Measurements from ENCODE around the gene SHB. TPM values are rescaled to one million over a fixed set of nuclear protein-coding genes. Genes with fewer than 3 reads are reported as not detected.

SHB gene
- total and polyA plus RNA-seq, 2 of the 13 experiments (the other 11 are each of a cell fraction or from before 2014, with no cell fraction given) = 19.4 to 20.7 TPM

DNA sequence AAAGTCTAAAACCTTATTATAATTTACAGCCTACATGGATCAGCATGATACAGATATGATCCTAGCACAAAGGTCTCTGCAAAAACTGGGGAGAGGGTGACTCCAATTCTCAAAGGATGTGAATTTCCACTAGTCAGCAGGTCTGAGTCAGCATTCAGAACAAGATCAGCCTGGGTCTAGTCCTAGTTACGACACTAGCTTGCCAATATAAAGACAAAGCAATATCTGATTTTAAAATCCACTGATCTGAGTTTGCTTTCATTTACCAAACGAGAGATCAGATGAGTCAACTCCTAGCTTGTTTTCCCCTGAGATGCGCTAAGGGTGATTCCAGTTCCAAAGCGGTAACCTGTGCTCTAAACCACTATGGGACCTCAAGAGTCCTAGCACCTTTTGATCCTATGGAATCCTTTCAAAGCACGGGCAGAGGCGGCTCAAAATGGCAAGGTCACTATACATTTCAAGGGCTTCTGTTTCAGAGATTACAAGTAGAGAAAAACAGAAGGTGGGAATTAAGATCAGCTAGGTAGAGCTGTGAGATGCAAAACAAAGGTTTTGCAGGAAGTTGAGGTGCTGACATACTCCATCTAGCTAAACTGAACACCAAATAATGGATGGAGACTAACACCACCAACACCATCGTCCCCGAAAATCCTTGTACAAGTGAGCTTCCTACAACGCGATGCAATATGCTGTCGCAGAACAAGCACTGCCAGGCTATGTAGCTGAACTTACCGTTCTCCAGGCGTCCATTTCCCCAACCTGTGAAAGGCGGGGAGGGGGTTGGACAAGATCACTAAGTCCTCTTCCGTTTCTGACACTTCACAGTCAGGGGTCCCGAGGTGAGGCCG lies 166.0 kb downstream of the SHB start:
- CTCF ChIA-PET (ENCODE audit: low intra/inter-chr PET ratio, low total read pairs) = no interaction called here
- in situ Hi-C loops (cut with HindIII; ENCODE audit: extremely low pct_ligation_motif_present, low pct_unique_long_range_greater_than_20kb) (loop anchor here (10.0 to 25.0 kb wide), 3 partner anchors 352 to 452 kb away; partner anchors contain the start of gene POLR1E), intact Hi-C loops (cut with micrococcal nuclease; ENCODE audit: unreplicated experiment) (loop anchor here (1.0 to 5.0 kb wide), 3 partner anchors 101 to 416 kb away; partner anchors contain the start of genes EXOSC3 and POLR1E)
- ATAC-seq = peak; percentile 9
- Histone ChIP-seq H3K4me2 (ENCODE audit: low read depth, low read length) (peak overlapping the region; percentile 95), H3K9me3 (ENCODE audit: low read length) (no peaks in the 10 kb centered on the region), H3K9ac (ENCODE audit: insufficient read depth, low read depth, low read length) (peak overlapping the region; percentile 84), H3K27ac (ENCODE audit: extremely low read length, insufficient read depth, low read length) (peak overlapping the region; percentile 72), H3K79me2 (ENCODE audit: insufficient read depth, low read length) (peaks cover 22% of the 10 kb centered on the region), H3K36me3 (replicated peaks in 1 of 2; ENCODE audit: control insufficient read depth in 1 of 2, insufficient read depth in 2 of 2, low read length in 2 of 2) (peaks cover 2 to 9% of the 10 kb centered on the region in 2 experiments; a peak in 3 of 5 replicates), H2AFZ (ENCODE audit: low read length) (no peak overlapping the region), H3K27me3 (ENCODE audit: control insufficient read depth in 1 of 2, insufficient read depth in 2 of 2, low read length in 2 of 2) (no peaks in the 10 kb centered on the region; a peak in 1 of 5 replicates), H3K4me1 (ENCODE audit: insufficient read depth, low read length) (peaks cover 45% of the 10 kb centered on the region), H3K4me3 (replicated peaks in 1 of 3; ENCODE audit: insufficient read depth in 1 of 3, low read depth in 2 of 3, low read length in 3 of 3) (peak overlapping the region; percentile 77 to 94 (median 90)), H4K20me1 (ENCODE audit: insufficient read depth, low read length) (no peaks in the 10 kb centered on the region)
- TF ChIP-seq ZNF780A (CRISPR knock-in tag; IDR thresholded peaks at IDR 0.05) (0 out of 2 replicates have a peak, but pooled peaks have one; percentile 23), ZNF83 (CRISPR knock-in tag; IDR thresholded peaks at IDR 0.05; ENCODE audit: borderline replicate concordance) (no peak), ZNF33B (CRISPR knock-in tag; IDR thresholded peaks at IDR 0.05) (0 out of 2 replicates have a peak, but pooled peaks have one; percentile 6), MAFF (IDR thresholded peaks at IDR 0.05; ENCODE audit: low read depth, low read length) (peak; percentile 92), ZNF775 (CRISPR knock-in tag; IDR thresholded peaks at IDR 0.05; ENCODE audit: borderline replicate concordance) (no peak), MAFG (CRISPR knock-in tag; IDR thresholded peaks at IDR 0.05) (peak; percentile 26; the same call in 1 of the 2 replicates), MAFK (conservative IDR thresholded peaks at IDR 0.05 in 1 of 2, IDR thresholded peaks at IDR 0.05 in 1 of 2; ENCODE audit: low read length in 2 of 2) (peak; percentile 93), ZNF264 (CRISPR knock-in tag; IDR thresholded peaks at IDR 0.05) (0 out of 2 replicates have a peak, but pooled peaks have one; percentile 3), ZBTB21 (CRISPR knock-in tag; IDR thresholded peaks at IDR 0.05) (0 out of 2 replicates have a peak, but pooled peaks have one; percentile 25), NCOA1 (CRISPR knock-in tag; IDR thresholded peaks at IDR 0.05) (no peak), KLF9 (CRISPR knock-in tag; IDR thresholded peaks at IDR 0.05; ENCODE audit: low read depth) (no peak)
- TF ChIP-seq, protein P1, sequence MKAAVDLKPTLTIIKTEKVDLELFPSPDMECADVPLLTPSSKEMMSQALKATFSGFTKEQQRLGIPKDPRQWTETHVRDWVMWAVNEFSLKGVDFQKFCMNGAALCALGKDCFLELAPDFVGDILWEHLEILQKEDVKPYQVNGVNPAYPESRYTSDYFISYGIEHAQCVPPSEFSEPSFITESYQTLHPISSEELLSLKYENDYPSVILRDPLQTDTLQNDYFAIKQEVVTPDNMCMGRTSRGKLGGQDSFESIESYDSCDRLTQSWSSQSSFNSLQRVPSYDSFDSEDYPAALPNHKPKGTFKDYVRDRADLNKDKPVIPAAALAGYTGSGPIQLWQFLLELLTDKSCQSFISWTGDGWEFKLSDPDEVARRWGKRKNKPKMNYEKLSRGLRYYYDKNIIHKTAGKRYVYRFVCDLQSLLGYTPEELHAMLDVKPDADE (CRISPR knock-in tag; IDR thresholded peaks at IDR 0.05) = no peak
- 3% methylated on average over 8 of the region's 17 CpGs for WGBS (ENCODE audit: low lambda C conversion rate)
- BruUV-seq (replicated peaks) = no TSS peak
- peak; percentile 12 for FAIRE-seq
- DNase-seq (ENCODE audit: low spot score) = peak; percentile 27
- POLR2A ChIA-PET = interaction anchor here (0.6 to 1.7 kb wide), 5 partner anchors 10 to 418 kb away, joined by 3 to 5 read pairs (median 3); no protein-coding TSS in a partner anchor

Data from HepG2 (cell line).